Eye (tissue), 1 donor: ENCODE data around the gene LMNTD2.

Source experiments
- DNase-seq: peaks from one replicate; pipeline ENCODE4 v3.0.0-alpha.2; 2015

Gene LMNTD2

DNA sequence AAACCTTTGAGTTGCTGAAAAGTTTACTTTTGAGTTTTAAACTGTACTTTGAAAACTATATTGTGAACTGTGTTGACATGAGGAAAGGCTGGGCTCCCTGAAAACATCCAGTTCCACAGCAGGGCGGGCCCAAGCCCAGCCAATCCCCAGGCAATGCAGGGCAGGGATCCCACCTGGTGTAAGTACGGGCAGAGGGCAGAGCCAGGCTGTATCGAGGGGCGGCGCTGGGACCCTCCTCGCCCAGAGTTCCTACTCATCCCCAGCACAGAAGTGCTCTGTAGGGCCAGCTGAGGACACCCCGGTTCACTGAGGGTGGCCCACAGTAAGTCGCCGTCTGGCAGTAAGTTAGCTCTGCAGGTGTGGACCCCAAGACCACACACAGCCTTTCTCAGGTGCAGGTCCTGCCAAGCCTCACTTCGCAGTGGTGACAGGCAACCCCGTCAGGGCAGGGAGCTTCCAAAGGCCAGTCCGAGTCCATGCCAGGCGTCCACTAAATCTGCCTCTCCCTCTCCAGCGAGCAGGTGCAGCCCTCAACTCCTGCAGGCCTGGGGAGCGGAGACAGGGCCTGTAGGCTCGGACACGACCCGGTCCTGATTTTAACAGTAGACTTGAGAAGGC, 6.6 kb upstream of the LMNTD2 start:
- no peak for DNase-seq

DNA sequence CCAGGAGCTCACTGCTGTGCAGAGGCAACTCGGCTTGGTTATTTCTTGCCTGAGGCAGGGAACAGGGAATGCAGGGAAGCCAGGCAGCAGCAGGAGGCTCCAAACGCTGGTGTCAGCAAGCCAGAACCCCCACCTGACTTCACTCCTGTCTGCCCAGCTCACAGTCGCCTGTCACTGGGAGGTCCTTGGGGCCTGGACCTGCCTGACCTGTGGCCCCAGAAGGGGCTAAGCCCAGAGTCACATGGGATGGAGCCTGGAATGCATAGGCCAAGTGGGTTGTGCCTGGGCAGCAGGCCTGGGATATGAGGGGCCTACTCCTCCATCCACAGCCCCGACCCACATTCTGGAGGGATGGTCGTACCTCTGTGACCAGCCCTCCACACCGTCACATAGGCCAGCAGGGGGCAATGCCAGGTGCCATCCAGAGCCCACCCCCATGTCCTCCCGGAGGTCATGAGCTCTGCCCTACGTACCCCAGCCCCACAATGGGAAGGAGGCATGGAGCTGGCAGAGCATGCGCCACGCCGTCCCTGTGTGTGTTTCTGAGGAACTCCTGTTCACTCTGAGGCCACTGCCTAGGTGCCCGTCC, 5.5 kb upstream of the LMNTD2 start:
- no peak for DNase-seq

DNA sequence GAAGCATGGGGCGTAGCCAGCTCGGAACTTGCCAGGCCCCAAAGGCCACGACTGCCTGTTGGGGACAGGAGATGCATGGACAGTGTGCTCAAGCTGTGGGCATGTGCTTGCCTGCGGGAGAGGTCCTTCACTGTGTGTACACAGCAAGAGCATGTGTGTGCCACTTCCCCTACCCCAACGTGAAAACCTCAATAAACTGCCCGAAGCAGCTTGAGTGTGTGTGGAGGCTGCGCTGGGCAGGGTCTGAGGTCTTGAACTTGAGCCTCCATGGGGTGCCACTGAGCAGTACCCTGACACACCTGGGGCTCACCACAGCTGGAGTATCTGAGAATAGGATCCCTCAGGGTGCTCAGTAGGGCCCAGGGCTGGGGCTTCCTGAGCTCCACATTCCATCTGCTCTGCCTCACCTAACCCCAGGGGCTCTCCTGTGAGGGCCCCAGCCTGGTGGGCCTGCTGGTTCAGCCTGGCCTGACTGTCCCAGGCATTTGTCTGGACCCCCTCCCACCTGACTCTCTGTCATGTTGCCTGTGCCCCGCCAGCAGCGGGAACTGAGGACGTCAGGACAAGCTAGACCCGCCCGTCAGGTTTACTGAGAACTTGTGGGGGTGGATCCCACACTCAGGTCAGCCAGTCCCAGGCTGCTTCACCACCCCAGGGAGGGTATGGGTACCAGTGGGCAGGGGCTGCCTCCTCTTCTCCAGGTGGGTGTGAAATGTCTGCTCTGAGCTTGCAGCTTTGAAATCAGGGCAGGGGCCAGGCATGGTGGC, 3.5 kb upstream of the LMNTD2 start:
- no peak for DNase-seq

DNA sequence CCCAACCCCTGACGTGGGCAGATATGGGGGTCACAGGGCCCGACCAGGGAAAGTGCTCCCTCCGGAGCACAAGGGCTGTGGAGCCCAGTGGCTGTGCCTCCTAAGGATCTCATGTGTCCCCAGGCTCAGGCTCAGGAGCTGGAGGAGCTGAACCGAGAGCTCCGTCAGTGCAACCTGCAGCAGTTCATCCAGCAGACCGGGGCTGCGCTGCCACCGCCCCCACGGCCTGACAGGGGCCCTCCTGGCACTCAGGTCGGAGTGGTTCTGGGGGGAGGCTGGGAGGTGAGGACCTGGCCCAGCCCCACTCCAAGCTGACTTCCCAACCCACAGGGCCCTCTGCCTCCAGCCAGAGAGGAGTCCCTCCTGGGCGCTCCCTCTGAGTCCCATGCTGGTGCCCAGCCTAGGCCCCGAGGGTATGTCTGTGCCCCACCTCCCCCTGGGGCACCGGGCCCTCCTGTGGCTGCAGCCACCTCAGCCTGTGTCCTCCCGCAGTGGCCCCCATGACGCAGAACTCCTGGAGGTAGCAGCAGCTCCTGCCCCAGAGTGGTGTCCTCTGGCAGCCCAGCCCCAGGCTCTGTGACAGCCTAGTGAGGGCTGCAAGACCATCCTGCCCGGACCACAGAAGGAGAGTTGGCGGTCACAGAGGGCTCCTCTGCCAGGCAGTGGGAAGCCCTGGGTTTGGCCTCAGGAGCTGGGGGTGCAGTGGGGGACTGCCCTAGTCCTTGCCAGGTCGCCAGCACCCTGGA, 2.7 kb upstream of the LMNTD2 start:
- DNase-seq = no peak

DNA sequence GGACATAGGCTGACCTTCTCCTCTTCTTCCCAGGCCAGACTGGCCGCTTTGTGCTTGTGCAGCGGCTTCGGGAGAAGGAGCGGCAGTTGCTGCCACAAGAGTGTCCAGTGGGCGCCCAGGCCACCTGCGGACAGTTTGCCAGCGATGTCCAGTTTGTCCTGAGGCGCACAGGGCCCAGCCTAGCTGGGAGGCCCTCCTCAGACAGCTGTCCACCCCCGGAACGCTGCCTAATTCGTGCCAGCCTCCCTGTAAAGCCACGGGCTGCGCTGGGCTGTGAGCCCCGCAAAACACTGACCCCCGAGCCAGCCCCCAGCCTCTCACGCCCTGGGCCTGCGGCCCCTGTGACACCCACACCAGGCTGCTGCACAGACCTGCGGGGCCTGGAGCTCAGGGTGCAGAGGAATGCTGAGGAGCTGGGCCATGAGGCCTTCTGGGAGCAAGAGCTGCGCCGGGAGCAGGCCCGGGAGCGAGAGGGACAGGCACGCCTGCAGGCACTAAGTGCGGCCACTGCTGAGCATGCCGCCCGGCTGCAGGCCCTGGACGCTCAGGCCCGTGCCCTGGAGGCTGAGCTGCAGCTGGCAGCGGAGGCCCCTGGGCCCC, 1.6 kb upstream of the LMNTD2 start:
- DNase-seq = no peak

DNA sequence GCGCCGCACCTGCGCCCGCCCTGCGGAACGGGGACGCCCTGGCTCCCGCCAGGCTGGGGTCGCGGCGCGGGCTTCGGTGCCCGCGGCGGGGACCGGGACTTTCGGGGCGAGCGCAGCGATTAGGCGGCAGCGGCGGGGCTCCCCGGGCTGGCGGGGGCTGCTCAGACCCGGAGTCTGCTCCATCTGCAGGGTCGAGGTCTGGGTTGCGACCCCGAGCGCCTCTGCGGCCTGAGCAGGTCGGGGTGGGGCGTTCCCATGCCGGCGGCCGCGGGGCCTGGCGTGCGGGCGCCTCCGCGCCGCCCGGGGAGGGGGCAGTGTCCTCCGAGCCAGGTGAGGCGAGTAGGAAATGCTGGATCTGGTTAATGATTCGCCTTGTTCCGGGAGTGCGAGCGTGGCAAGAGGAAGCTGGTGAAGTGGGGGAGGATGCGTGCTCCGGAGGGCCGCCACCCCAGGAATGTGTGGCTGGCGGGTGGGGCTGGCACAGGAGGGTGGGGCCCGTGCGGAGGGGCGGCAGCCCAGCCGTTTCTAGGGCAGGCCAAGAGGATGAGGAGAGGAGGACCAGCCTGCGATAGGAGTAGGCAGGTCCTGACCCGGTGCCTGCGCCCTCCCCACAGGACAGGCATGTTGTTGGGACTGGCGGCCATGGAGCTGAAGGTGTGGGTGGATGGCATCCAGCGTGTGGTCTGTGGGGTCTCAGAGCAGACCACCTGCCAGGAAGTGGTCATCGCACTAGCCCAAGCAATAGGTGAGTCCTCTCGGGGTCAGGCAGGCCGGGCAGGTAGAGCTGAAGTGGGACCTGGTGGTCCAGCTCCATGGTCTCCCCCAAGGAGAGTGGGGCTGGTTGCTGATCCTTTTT, 838 bp upstream of the LMNTD2 start:
- DNase-seq = peak; percentile 41

DNA sequence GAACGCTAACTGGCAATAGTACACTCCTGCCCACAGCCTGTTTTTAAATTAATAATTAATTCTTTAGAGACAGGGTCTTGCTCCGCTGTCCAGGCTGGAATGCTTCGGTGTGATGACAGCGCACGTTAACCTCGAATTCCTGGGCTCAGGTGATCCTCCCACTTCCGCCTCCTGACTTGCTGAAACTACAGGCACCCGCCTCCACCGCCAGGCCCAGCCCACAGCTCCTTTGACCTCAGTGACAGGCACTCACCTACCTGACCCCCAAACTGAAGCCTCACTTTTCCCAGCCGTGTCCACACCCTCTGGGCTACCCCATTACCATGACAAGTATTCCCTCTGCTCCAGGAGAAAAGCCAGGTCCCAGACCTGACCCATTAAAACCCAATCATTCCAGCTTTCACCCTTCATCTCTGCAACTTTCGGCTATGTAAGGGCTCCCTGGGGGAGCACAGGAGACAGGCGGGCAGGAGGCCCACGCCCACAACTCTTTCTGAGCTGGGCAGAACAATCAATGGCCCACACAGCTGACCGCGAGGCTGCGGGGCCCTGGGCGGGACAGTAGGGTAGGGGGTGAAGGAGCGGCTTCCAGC, 730 bp downstream of the LMNTD2 start:
- no peak for DNase-seq

DNA sequence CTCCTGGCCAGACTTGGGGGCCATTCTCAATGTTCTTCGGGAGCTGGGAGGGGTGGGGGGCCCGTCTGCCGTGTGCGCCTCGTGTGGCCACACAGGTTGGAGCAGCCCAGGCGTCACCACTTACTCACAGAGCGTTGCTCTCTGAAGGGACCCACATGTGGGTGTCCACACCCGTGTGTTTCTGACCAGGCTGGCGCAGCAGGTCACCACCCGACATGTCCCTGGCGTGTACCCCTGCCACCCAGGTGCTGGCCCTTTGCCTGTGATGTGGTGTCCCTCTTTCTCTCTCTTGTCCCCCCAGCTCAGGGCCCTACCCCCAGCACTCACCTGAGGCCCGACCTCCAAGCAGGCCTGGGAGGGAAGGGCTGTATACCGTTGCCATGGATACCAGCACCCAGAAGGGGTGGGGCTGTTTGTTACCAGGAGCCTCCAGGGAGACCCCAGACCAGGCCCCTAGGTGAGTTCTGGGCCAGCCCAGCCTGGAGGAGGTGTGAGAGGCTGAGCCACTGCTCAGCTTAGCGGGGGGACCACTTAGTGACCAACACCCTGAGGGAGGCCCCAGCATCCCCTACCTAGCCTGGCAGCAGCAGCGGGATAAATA, 1.4 kb downstream of the LMNTD2 start:
- DNase-seq = no peak

DNA sequence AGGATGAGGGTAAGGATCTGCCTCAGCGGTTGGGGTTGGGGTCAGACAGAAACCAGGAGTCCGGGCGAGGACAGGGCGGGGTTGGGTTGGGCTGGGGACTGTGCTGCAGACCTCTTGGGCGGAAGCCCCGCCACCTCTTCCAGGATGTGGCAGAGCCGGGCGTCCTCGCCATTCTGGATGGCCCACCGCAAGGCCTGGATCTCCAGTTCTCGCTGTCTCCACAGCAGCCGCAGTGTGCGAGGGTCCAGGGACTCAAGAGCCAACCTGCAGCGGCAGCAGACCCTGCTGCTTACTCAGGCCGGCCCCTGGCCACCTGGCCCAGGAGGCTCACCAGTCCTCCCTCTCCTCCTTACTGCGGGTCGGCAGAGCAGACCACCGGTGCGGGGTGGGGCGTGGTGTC, 2.0 kb downstream of the LMNTD2 start:
- no peak for DNase-seq

DNA sequence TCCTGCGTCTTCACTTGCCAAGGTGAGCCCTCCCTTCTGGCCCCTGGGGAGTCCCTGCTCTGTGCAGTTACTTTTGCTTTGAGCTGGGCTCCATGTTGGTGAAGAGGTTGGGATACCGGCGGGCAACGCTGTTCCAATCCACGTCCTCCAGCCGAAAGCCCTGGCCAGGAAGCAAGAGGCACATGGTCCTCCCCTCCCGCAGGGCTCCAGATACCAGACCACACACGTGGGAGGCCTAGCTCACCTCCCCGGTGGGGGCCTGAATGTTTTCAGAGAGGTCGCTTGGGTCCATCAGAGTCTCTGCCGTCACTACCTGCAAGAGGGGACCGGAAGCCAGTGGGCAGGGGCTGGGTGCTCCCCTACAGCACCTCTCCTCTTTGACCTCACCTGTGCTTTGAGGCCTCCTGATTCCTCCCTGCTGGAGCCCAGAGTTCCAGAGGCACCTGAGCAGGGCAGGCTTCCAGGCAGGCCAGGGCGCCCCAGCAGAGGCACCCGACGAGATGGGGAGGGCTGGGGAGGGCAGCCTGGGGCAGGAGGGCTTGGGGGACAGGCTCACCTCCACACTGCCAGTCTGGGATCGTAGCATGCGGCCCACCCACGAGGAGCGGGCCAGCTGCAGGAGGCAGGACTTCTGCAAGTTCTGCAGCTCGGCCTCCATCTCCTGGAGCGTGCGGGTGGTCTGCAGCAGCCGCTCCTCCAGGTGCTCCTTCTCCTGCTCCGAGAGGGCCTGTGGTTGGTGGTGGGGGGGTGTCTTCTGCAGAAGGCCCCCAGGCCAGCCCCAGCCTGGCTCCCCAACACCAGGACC, 3.0 kb downstream of the LMNTD2 start:
- no peak for DNase-seq

DNA sequence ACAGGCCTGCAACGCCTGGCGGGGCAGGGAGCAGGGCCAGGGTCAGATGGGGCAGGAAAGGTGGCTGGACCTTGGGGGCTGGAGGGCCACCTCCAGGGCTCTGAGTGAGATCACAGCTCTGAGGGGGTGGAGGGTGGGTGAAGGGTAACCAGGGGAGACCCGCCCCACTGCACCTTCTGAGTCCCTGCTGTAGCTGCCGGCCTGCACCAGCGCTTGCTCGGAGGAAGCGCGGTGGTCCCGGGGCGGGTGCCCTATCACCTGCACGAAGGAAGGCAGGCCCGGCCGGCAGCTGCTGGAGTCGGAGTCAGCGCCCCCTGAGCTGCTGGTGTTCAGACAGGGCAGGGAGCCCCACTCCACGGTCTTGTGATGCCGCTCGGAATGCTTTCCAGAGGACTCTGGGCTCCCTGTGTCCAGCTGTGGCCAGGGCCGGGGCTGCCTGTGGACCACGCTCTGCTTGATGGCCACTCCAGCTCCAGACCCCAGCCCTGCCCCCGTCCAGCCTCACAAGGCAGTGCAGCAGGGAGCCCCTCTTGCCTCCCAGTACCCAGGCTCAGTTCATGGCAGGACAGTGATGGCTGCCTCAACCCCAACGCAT, 3.8 kb downstream of the LMNTD2 start:
- no peak for DNase-seq

DNA sequence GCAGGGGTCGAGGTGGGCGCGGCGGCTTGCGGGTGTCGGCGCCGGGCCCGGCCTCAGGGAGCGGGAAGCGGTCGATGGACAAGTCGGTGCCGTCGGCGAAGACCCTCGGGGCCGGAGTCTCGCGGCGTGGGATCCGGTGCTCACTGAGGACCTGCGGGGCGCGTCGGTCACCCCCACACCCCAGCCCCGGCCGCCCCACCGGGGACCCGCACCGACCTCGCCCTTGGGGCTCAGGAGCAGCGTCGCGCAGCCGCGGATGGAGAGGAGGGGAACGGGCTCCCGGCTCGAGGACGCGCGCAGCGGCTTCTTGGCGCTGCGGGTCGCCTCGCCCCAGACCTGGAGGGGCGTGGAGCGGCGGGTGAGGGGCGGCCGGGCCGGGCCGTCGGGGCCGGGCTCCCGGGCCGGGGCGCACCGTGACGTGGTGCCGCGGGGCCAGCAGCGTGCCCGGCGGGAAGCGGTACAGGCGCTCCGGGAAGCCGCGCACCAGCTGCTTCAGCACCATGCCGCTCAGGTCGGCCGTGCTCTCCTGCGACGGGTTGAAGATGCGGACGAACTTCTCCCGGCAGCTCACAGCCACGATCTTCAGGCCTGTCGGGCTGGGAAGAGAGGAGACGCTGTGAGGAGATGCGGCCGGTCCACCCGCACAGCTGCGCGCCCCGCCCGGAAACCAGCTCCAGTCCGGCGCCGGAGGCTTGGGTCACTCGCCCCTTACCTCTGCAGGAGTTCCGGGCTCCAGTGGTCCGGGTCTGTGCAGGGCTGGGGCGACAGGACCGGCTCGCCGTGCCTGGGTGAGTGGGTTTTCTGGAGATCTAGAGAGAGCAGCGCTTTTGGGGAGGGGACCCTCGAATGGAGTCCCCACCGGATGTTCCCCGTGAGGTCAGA, 4.5 kb downstream of the LMNTD2 start:
- peak; percentile 48 for DNase-seq

DNA sequence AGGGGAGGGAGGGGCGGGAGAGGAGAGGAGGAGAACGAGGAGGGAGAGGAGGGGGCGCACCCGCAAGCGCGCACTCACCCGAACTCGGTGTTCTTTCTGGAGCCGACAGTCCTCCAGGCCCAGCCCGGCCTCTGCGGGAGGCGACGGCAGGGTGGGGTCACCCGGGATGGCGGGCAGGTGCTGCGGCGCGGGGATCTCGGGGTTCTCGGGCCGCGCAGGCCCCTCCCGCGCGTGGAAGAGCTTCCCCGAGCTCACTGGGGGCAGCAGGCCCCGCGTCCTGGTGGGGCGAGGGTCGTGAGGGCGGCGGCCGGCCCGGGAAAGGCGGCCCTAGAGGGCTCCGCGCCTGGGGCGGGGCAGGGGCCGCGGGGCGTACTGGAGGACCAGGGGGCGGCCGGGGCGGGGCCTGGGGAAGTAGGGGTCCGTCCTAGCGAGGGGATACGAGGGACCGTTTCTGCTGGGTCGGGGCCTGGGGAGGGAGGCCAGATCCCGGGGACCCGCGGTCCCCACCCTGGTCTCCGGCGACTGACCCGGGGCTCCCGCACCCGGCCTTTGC, 5.2 kb downstream of the LMNTD2 start:
- DNase-seq = no peak

DNA sequence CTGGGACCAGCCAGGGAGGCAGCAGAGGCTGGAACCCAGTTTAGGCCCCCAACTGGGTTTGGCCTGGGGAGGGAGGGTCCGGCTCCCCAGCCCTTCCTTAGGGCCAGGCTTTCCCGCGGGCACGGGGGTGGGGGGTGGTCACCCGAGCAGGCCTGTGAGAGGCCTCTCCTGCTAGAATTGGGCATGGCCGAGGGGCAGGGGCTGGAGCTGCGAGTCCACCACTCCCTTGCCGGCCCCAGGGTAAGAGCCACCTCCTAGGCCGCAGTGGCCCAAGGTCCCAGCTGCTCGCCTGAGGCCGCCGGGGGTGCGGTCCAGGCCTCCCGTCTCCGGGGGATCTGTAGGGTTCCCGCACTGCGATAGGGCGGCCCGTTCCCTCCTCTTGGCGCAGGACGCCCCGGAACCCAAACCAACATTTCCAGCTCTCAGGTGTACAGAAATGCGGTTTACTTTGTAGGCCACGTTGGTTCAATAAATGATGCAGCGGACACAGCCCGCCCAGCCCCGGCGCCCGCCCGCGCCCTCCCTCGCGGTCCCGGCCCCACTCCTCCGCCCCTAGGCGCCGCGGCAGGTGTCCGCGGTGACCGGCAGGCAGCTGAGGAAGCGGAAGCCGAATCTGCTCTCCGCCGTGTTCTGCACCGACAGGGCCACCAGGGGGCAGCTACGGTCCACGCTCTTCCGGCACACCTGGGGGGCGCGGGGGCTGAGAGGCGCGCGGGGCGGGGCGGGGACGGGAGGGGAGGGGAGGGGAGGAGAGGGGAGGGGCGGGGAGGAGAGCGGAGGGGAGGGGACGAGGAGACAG, 5.9 kb downstream of the LMNTD2 start:
- peak; percentile 89 for DNase-seq

DNA sequence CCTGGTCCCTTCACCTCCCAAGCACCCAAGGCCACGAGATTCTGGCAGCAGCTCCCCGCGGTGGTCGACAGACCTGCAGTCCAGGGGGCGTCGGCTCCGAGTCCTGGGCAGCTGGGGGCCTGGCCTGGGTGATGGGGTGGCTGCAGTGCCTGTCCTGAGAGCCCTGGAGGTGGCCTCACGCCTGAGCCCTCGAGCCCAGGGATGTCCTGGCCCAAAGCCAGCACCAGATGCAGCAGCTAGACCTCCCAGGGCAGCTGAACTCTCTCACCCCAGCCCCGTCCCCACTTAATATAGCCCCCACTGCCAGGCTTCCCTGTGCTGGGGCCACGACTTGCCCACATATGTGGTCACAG, 6.6 kb downstream of the LMNTD2 start:
- DNase-seq = no peak

DNA sequence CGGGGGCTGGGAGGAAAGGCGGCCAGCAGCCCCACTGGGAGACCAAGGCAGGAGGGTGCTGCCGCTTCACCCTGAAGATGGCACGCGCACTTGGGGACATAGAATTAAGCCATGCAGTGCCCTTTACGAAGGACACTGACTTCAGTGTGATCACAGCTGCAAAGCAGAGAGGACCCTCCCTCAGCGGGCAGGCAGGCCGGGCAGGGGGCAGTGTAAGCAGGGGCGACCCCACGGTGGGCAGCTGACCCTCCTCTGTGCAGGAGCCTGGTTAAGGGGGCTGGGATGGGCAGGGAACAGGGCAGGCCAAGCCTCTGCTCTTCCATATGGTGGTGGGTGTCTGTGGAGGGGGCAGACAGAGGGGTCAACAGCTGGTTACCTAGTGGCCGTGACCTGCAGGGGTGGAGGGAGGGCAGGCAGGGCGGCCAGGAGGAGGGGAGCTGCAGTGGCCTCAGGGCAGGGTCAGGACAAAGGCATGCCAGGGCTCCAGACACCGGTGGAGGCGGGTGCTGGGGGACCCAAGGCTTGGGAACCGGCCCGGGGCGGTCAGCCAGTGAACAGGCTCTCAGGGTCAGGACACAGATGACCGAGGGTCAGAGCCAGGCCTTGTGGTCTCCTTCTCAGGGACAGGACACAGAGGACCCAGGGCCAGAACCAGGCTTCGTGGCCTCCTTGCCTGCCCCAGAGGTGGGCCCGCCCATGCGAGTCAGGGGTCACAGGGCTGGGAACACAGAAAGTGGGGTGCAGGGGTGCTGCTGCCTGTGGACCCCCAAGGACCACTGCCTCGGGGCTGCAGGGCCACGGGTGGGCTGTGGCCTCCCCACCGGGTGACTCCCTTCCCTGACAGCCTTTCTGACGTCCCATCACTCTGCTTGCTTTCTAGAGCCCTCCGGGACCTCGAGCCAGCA, 7.2 kb downstream of the LMNTD2 start:
- no peak for DNase-seq

DNA sequence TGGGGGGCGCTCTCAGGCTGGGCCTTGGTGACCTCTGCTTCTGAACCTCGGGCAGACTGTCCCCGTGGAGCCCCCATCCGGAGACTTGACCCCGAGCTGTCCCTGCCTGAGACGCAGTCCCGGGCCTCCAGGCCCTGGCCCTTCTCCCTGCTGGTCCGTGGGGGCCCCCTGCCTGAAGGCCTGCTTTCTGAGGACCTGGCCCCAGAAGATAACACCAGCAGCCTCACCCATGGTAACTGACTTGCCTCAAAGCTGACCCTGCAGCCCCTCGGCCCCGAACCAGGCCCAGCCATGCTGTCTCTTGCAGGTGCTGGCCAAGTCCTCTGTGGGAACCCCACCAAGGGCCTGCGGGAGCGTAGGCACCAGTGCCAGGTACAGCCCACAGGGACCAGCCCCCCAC, 8.9 kb downstream of the LMNTD2 start:
- no peak for DNase-seq
